Astrocyte (in vitro differentiated cells and primary cell): ENCODE results near the gene PPP1R14B. TPM values are rescaled to one million over a fixed set of nuclear protein-coding genes. Genes with fewer than 3 reads are reported as not detected.

ENCODE experiments used
- DNase-seq: peaks from one replicate; pipeline ENCODE4 v3.0.0-alpha.2; 2010; ENCODE audit warnings: low read depth
- FAIRE-seq: peaks from 2 replicates; lab custom pipeline; 2011; peaks lifted over from hg19 to GRCh38; lab: Jason Lieb, UNC
- H2AFZ ChIP-seq: 2 replicates; pipeline ENCODE4 v1.6.0; 2012; ENCODE audit warnings: low read depth, low read length, inconsistent platforms
- H3K27ac ChIP-seq: 2 replicates; pipeline ENCODE4 v1.5.1; 2011; ENCODE audit warnings: low read depth, low read length, inconsistent platforms
- H3K27me3 ChIP-seq: 2 replicates; pipeline ENCODE4 v1.6.0; 2011; ENCODE audit warnings: low read length, inconsistent platforms; ENCODE audit not compliant: insufficient read depth
- H3K36me3 ChIP-seq: 2 replicates; pipeline ENCODE4 v1.5.1; 2011; ENCODE audit warnings: low read length, inconsistent platforms; ENCODE audit not compliant: insufficient read depth
- H3K4me1 ChIP-seq: 2 replicates; pipeline ENCODE4 v1.5.1; 2011; ENCODE audit warnings: low read length, inconsistent platforms; ENCODE audit not compliant: insufficient read depth
- H3K4me2 ChIP-seq: 2 replicates; pipeline ENCODE4 v1.6.0; 2012; ENCODE audit warnings: low read length, inconsistent platforms
- H3K4me3 ChIP-seq: 2 replicates; pipeline ENCODE4 v1.5.1; 2011; ENCODE audit warnings: low read depth, mild to moderate bottlenecking, low read length, inconsistent platforms; ENCODE audit not compliant: insufficient read depth
- H3K79me2 ChIP-seq: 2 replicates; pipeline ENCODE4 v1.6.0; 2012; ENCODE audit warnings: mild to moderate bottlenecking, low read length, inconsistent platforms; ENCODE audit not compliant: insufficient read depth
- H3K9ac ChIP-seq: 2 replicates; pipeline ENCODE4 v1.6.0; 2012; ENCODE audit warnings: mild to moderate bottlenecking, low read length, inconsistent platforms
- H3K9me3 ChIP-seq: 2 replicates; pipeline ENCODE4 v1.5.1; 2012; ENCODE audit warnings: low read depth, mild to moderate bottlenecking, low read length, inconsistent platforms; ENCODE audit not compliant: insufficient read depth
- H4K20me1 ChIP-seq: 2 replicates; pipeline ENCODE4 v1.6.0; 2012; ENCODE audit warnings: low read length, inconsistent platforms; ENCODE audit not compliant: insufficient read depth
- H3K27ac Mint-ChIP-seq: one replicate; pipeline ENCODE4 v1.8.0; 2021; ENCODE audit warnings: mild to moderate bottlenecking, mixed read lengths; ENCODE audit not compliant: unreplicated experiment
- H3K27me3 Mint-ChIP-seq: one replicate; pipeline ENCODE4 v1.8.0; 2021; ENCODE audit warnings: low read depth, mixed read lengths; ENCODE audit not compliant: unreplicated experiment
- H3K36me3 Mint-ChIP-seq: one replicate; pipeline ENCODE4 v1.8.0; 2021; ENCODE audit warnings: low read depth, mixed read lengths; ENCODE audit not compliant: unreplicated experiment
- H3K4me1 Mint-ChIP-seq: one replicate; pipeline ENCODE4 v1.8.0; 2021; ENCODE audit warnings: low read depth, mixed read lengths; ENCODE audit not compliant: unreplicated experiment
- H3K4me3 Mint-ChIP-seq: one replicate; pipeline ENCODE4 v1.8.0; 2021; ENCODE audit warnings: mild to moderate bottlenecking, moderate library complexity, mixed read lengths; ENCODE audit not compliant: unreplicated experiment
- H3K9me3 Mint-ChIP-seq: one replicate; pipeline ENCODE4 v1.8.0; 2021; ENCODE audit warnings: mild to moderate bottlenecking, mixed read lengths; ENCODE audit not compliant: unreplicated experiment
- EZH2 ChIP-seq: IDR thresholded peaks from 2 replicates; pipeline ENCODE4 v1.6.1; 2012; ENCODE audit warnings: mild to moderate bottlenecking, low read length, inconsistent platforms; ENCODE audit not compliant: insufficient read depth
- total RNA-seq: library from RNA; stranded (reverse); gene quantifications from 2 replicates; pipeline ENCODE4 v1.2.1, GENCODE V29; 2021
- TF ChIP-seq, protein P1 (sequence below): IDR thresholded peaks from 2 replicates; pipeline ENCODE4 v1.5.1; 2011; ENCODE audit warnings: low read depth, mild to moderate bottlenecking, inconsistent platforms, low read length, moderate library complexity; ENCODE audit not compliant: insufficient read depth

The PPP1R14B gene
- total RNA-seq, 1 donor from 2014 or later = 370 TPM

DNA sequence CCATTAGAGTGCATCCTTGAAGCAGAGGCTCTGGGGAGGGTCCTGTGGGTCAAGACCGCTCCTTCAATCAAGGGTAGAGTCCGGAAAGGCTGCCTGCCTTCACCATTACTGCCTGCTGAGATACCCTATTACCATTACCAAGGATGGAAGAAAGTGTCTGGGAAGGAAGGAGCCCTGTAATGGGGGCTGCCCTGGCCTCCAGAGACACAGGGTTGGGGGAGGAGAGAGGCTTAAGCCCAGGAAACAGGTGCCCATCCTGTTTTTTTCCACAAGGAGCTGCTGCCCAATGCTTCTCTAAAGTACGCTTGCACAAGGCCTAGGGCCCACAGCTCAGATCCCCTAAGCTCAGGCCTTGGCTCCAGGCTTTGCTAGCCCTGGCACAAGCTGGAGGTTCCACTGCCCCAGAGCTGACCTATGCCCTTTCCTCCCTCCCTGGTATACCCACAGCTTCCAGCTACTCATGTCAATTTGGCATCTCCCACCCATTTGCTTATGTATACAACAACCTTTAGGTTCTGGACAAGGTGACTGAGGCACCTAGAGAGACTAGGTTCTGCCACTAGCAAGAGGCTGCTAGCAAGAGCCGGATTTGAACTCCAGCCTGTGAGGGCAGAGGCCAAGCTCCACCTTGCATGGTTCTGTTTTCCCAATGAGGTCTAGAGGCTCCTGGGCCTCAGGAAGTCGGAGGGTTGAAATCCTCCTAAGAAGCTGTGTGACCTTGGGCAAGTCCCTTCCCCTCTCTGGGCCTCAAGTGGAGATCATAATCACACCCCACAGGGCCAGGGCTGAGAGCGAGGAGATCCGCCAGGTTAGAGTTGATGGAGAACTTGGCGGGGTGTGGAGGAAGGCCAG lies 3.0 kb upstream of the PPP1R14B start:
- H3K27ac ChIP-seq = no peak overlapping the region
- Mint-ChIP-seq H3K4me1 (peaks cover 9% of the 10 kb centered on the region), H3K4me3 (peak overlapping the region; percentile 67), H3K9me3 (no peaks in the 10 kb centered on the region), H3K36me3 (peaks cover 3% of the 10 kb centered on the region), H3K27me3 (no peaks in the 10 kb centered on the region), H3K27ac (no peak overlapping the region)
- no peak overlapping the region for H3K4me2 ChIP-seq
- DNase-seq (no peak), FAIRE-seq (no peak)
- no peaks in the 10 kb centered on the region for H3K27me3 ChIP-seq
- H3K4me1 ChIP-seq = peaks cover 27% of the 10 kb centered on the region
- no peaks in the 10 kb centered on the region for H3K36me3 ChIP-seq
- no peak overlapping the region for H2AFZ ChIP-seq
- peaks cover 45% of the 10 kb centered on the region for H3K79me2 ChIP-seq
- H3K4me3 ChIP-seq = no peak overlapping the region
- no peak overlapping the region for H3K9ac ChIP-seq
- TF ChIP-seq, protein P1, sequence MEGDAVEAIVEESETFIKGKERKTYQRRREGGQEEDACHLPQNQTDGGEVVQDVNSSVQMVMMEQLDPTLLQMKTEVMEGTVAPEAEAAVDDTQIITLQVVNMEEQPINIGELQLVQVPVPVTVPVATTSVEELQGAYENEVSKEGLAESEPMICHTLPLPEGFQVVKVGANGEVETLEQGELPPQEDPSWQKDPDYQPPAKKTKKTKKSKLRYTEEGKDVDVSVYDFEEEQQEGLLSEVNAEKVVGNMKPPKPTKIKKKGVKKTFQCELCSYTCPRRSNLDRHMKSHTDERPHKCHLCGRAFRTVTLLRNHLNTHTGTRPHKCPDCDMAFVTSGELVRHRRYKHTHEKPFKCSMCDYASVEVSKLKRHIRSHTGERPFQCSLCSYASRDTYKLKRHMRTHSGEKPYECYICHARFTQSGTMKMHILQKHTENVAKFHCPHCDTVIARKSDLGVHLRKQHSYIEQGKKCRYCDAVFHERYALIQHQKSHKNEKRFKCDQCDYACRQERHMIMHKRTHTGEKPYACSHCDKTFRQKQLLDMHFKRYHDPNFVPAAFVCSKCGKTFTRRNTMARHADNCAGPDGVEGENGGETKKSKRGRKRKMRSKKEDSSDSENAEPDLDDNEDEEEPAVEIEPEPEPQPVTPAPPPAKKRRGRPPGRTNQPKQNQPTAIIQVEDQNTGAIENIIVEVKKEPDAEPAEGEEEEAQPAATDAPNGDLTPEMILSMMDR = no peak
- no peak for TF ChIP-seq EZH2
- H4K20me1 ChIP-seq = peaks cover 35% of the 10 kb centered on the region
- H3K9me3 ChIP-seq = no peaks in the 10 kb centered on the region

DNA sequence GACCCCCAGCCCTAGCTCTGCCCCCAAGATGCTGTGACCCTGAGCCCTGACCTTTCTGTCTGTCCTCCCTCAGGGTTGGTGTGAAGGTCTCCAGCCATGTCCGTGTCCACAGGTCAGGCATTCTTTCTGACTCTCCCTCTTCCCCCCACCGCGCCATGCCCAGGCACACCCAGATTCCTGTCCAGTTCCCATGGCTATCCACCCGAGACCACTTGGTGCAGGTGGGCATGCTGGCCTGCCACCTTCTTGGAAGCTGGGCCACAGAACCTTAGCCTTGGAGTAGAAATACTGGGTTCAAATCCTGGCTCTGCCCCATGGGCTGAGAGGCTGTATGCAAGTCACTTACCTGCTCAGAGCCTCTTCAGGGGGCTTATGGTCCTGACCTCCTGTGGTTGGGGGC lies 2.3 kb upstream of the PPP1R14B start:
- H4K20me1 ChIP-seq = peaks cover 32% of the 10 kb centered on the region
- no peak overlapping the region for H3K4me3 ChIP-seq
- peak overlapping the region; percentile 67 for H3K4me3 Mint-ChIP-seq
- H3K27me3 ChIP-seq = no peaks in the 10 kb centered on the region
- H2AFZ ChIP-seq = no peak overlapping the region
- H3K4me1 ChIP-seq = peaks cover 31% of the 10 kb centered on the region
- no peaks in the 10 kb centered on the region for H3K27me3 Mint-ChIP-seq
- H3K36me3 ChIP-seq = no peaks in the 10 kb centered on the region
- H3K9ac ChIP-seq = no peak overlapping the region
- FAIRE-seq = no peak
- DNase-seq = no peak
- H3K27ac Mint-ChIP-seq = no peak overlapping the region
- H3K27ac ChIP-seq = no peak overlapping the region
- no peaks in the 10 kb centered on the region for H3K9me3 Mint-ChIP-seq
- TF ChIP-seq, protein P1 = no peak
- no peak for TF ChIP-seq EZH2
- H3K4me1 Mint-ChIP-seq = peaks cover 11% of the 10 kb centered on the region
- H3K36me3 Mint-ChIP-seq = peaks cover 3% of the 10 kb centered on the region
- H3K4me2 ChIP-seq = no peak overlapping the region
- H3K9me3 ChIP-seq = no peaks in the 10 kb centered on the region
- peaks cover 49% of the 10 kb centered on the region for H3K79me2 ChIP-seq

DNA sequence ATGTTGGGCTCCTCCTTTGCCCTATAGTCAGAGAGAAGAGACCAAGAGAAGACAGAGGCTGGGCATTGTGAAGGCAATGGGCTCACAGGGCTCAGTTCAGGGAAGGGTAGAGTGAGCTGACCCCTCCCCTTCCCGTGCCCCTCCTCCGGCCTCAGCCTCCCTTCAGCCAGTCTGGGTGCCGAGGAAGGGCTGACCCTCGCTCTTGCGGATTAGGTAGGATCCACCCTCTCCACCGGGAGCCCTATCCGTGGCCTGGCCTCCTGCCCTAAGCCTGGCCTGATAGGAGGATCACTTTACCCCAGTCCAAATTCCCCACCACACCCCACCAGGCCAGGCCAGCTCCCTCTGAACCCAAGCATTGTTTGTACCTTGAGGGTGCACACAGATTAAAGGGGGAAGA lies 1.8 kb upstream of the PPP1R14B start:
- Histone ChIP-seq H3K36me3 (peaks cover under 1% of the 10 kb centered on the region), H2AFZ (no peak overlapping the region), H3K4me3 (no peak overlapping the region), H3K27me3 (no peaks in the 10 kb centered on the region), H3K79me2 (peaks cover 49% of the 10 kb centered on the region), H3K4me2 (no peak overlapping the region), H3K27ac (no peak overlapping the region), H3K4me1 (peaks cover 33% of the 10 kb centered on the region), H3K9me3 (no peaks in the 10 kb centered on the region), H4K20me1 (peaks cover 32% of the 10 kb centered on the region), H3K9ac (no peak overlapping the region)
- Mint-ChIP-seq H3K36me3 (peaks cover 5% of the 10 kb centered on the region), H3K4me3 (peak overlapping the region; percentile 85), H3K9me3 (no peaks in the 10 kb centered on the region), H3K27ac (no peak overlapping the region), H3K4me1 (peaks cover 13% of the 10 kb centered on the region), H3K27me3 (no peaks in the 10 kb centered on the region)
- FAIRE-seq (no peak), DNase-seq (no peak)
- TF ChIP-seq, protein P1 = no peak
